Psoas muscle (tissue), 8 donors: ENCODE results near the gene HCAR3. TPM values are rescaled to one million over a fixed set of nuclear protein-coding genes. Genes with fewer than 3 reads are reported as not detected.
"Not testable (repeated sequence)": the region's sequence is repeated elsewhere in the genome, so short reads cannot be mapped to it uniquely, and the experiment has no call there.

Source experiments
- ATAC-seq, 4 donors: fragments of 200-7000 bp; cut with Tn5 transposase; one replicate each; pipeline ENCODE4 v1.9.1; 2020; ENCODE audit warnings: moderate library complexity in 3 of 4, mild to moderate bottlenecking in 2 of 4
- DNase-seq, 2 donors: peaks; one replicate each; pipeline ENCODE4 v3.0.0-alpha.2; 2020
- H3K27ac ChIP-seq: fragments of 200-600 bp; one replicate; pipeline ENCODE4 v1.8.0; 2022
- H3K27me3 ChIP-seq, 3 donors: fragments of 200-600 bp in 1 of 3; one replicate each; pipeline versions ENCODE4 v1.6.1 to v1.8.0; 2013 to 2022; ENCODE audit warnings: low read length in 2 of 3, mild to moderate bottlenecking in 2 of 3, moderate library complexity in 1 of 3; ENCODE audit not compliant: insufficient read depth in 3 of 3
- H3K36me3 ChIP-seq, 2 donors: fragments of 200-600 bp in 1 of 2; one replicate each; pipeline versions ENCODE4 v1.6.1 to v1.8.0; 2013 to 2022; ENCODE audit warnings: low read depth in 1 of 2, mild to moderate bottlenecking in 1 of 2, moderate library complexity in 1 of 2; ENCODE audit not compliant: insufficient read depth in 1 of 2
- H3K4me1 ChIP-seq: fragments of 200-600 bp; one replicate; pipeline ENCODE4 v1.8.0; 2022
- H3K4me3 ChIP-seq: fragments of 200-600 bp; one replicate; pipeline ENCODE4 v1.8.0; 2022; ENCODE audit warnings: mild to moderate bottlenecking
- H3K9me3 ChIP-seq: fragments of 200-600 bp; one replicate; pipeline ENCODE4 v1.8.0; 2022
- WGBS, 3 donors: extraction: QIAGEN DNeasy Blood & Tissue Kit; methylation state at CpG; one replicate each; pipeline versions ENCODE4 v1.1.6 to v1.1.7; 2013; 5-methylcytosine and 5-hydroxymethylcytosine counted together
- intact Hi-C, 2 donors: fragments of 100-400 bp; cut with DNase I; formaldehyde crosslinking; loops; one replicate each; pipeline versions ENCODE4 v1.11.0 to v1.14.2; 2022
- polyA plus RNA-seq, 3 donors: library from polyadenylated mRNA; stranded (reverse); fragments of 200-250 nt; gene quantifications; one replicate each; pipeline ENCODE4 v1.2.3, GENCODE V29; 2013
- total RNA-seq, 4 donors: library from RNA; stranded (reverse); fragmentation: NEBNext Ultra II Directional in 2 of 4; extraction: Animal tissue kit (Norgen Biotek cat#: 25700) in 2 of 4; gene quantifications; one replicate each; pipeline versions ENCODE4 v1.2.1 to v1.2.4, GENCODE V29; 2021 to 2023
- TF ChIP-seq, protein P1 (sequence below): fragments of 200-600 bp; IDR thresholded peaks from one replicate; pipeline ENCODE4 v1.8.0; 2022; ENCODE audit warnings: antibody characterized with exemption
- donor health status: healthy with polysubstance abuse.
- donor health status: DM: no; HTN: no; CAD: no; lungs with moderate emphysema.
- donor health status: Bipolar disorder and iron deficiency.
- donor health status: healthy.
- donor health status: DM: yes; HTN: yes; CAD: no.
- donor health status: DM: no; HTN: no; CAD: no.
- donor health status: DM: no; HTN: no; CAD: no.
- donor health status: DM: yes; HTN: yes; CAD: no.

HCAR3 gene
- total and polyA plus RNA-seq, 7 donors: 0.07 to 0.44 (median 0.13) TPM; not detected in 4

DNA sequence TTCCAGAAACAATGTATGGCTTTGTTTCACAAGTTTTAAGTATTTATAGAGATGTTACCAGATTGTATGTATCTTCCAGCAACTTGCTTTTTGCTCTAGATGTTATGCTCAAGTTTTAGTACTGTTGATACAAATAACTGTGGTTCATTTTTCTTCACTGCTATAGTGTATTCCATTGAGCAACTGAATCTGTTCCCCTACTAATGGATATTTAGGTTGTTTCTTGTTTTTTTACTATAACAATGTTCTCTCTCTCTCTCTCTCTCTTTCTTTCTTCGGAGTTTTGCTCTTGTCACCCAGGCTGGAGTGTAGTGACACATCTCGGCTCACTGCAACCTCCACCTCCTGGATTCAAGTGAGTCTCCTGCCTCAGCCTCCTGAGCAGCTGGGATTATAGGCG, 30.1 kb downstream of the HCAR3 start:
- TF ChIP-seq, protein P1, sequence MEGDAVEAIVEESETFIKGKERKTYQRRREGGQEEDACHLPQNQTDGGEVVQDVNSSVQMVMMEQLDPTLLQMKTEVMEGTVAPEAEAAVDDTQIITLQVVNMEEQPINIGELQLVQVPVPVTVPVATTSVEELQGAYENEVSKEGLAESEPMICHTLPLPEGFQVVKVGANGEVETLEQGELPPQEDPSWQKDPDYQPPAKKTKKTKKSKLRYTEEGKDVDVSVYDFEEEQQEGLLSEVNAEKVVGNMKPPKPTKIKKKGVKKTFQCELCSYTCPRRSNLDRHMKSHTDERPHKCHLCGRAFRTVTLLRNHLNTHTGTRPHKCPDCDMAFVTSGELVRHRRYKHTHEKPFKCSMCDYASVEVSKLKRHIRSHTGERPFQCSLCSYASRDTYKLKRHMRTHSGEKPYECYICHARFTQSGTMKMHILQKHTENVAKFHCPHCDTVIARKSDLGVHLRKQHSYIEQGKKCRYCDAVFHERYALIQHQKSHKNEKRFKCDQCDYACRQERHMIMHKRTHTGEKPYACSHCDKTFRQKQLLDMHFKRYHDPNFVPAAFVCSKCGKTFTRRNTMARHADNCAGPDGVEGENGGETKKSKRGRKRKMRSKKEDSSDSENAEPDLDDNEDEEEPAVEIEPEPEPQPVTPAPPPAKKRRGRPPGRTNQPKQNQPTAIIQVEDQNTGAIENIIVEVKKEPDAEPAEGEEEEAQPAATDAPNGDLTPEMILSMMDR: no peak
- ATAC-seq (no peak), DNase-seq (no peak)
- Histone ChIP-seq H3K27me3 (no peaks in the 10 kb centered on the region), H3K9me3 (no peaks in the 10 kb centered on the region), H3K27ac (no peak overlapping the region), H3K36me3 (no peaks in the 10 kb centered on the region), H3K4me3 (no peak overlapping the region), H3K4me1 (no peaks in the 10 kb centered on the region)
- WGBS, 3 donors: 86 to 97% (median 92%) methylated on average over 3 of the region's 3 CpGs
- intact Hi-C loops: no loop called here

DNA sequence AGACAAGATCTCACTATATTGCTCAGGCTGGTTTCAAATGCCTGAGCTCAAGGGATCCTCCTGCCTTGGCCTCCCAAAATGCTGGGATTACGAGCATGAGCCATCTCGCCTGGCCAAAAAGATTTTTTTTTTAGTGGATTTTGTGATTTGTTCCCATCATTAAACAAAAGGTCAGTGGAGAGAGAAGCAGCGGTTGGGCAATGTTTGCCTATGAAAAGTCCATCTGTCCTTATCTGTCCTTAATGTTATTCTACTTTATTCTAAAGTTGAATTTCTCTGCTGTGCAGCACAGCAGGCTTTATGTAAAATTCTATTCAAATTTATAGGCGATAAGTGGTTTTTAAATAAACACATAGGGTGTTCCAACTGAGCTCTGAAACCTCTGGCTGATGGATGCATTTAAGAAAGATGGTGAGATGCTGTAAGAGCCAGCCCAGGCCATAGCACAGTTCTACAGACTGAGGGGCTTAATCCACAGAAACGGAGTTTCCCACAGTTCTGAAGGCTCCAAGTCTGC, 32.3 kb downstream of the HCAR3 start:
- TF ChIP-seq, protein P1: no peak
- 68 to 75% (median 71%) methylated on average over 5 of the region's 5 CpGs for WGBS, 3 donors
- no peak for DNase-seq
- Histone ChIP-seq H3K4me3 (no peak overlapping the region), H3K27ac (no peak overlapping the region), H3K27me3 (no peaks in the 10 kb centered on the region), H3K36me3 (no peaks in the 10 kb centered on the region), H3K4me1 (no peaks in the 10 kb centered on the region), H3K9me3 (no peaks in the 10 kb centered on the region)
- intact Hi-C loops: no loop called here
- no peak for ATAC-seq

DNA sequence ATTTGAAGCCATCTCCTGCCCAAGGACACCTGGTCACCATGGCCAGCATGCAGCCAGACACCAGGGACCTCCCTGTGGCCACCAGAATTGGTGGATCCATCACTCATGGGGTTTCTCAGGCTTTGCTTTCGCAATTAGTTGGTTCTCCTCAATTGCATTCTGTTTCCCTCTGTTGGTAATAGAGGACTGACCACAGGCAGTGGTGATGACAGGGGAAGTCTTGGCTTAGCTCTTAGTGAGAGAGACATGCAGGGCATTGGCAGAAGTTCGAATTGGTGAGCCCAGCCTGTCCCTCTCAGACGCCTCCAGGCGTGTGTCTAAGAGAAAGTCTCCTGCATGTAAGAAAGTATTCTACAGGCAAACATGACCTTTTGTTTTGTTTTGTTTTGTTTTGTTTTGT, 34.8 kb downstream of the HCAR3 start:
- DNase-seq (no peak), ATAC-seq (no peak)
- no peaks in the 10 kb centered on the region for H3K9me3 ChIP-seq
- 80 to 94% (median 86%) methylated on average over 4 of the region's 4 CpGs for WGBS, 3 donors
- intact Hi-C loops: no loop called here
- H3K36me3 ChIP-seq: no peaks in the 10 kb centered on the region
- H3K27ac ChIP-seq: no peak overlapping the region
- TF ChIP-seq, protein P1: no peak
- no peak overlapping the region for H3K4me3 ChIP-seq
- no peaks in the 10 kb centered on the region for H3K4me1 ChIP-seq
- H3K27me3 ChIP-seq: no peaks in the 10 kb centered on the region

DNA sequence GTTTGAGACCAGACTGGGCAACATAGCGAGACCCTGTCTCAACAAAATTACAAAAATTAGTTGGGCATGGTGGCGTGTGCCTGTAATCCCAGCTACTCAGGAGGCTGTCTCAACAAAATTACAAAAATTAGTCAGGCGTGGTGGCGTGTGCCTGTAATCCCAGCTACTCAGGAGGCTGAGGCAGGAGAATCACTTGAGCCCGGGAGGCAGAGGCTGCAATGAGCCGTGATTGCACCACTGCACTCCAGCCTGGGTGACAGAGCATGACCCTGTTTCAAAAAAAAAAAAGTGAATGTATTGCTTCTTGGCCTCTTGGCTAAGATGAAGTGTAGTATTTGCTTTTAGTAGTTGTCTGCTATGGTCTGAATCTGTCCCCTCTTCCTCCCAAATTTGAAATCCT, 35.6 kb downstream of the HCAR3 start:
- not testable (repeated sequence) for H3K9me3 ChIP-seq, ATAC-seq

DNA sequence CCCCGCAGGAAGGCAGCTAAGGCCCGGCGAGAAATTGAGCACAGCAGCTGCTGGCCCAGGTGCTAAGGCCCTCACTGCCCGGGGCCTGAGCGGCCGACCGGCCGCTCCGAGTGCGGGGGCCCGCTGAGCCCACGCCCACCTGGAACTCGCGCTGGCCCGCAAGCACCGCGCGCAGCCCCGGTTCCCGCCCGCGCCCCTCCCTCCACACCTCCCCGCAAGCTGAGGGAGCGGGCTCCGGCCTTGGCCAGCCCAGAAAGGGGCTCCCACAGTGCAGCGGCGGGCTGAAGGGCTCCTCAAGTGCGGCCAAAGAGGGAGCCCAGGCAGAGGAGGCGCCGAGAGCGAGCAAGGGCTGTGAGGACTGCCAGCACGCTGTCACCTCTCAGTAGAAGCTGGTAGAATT, 39.8 kb downstream of the HCAR3 start:
- H3K4me3 ChIP-seq, ATAC-seq, H3K4me1 ChIP-seq, H3K36me3 ChIP-seq, H3K27ac ChIP-seq, intact Hi-C loops, H3K27me3 ChIP-seq, H3K9me3 ChIP-seq, DNase-seq: not testable (repeated sequence)
- WGBS, 3 donors: 86 to 97% (median 93%) methylated on average over 24 to 32 of the region's 32 CpGs

More for the DNA sequence above, 35.6 kb downstream of the HCAR3 start:
- H3K27ac ChIP-seq, H3K4me1 ChIP-seq, H3K4me3 ChIP-seq, H3K27me3 ChIP-seq, intact Hi-C loops, H3K36me3 ChIP-seq, DNase-seq: not testable (repeated sequence)
- 84 to 90% (median 87%) methylated on average over 6 of the region's 6 CpGs for WGBS, 3 donors

DNA sequence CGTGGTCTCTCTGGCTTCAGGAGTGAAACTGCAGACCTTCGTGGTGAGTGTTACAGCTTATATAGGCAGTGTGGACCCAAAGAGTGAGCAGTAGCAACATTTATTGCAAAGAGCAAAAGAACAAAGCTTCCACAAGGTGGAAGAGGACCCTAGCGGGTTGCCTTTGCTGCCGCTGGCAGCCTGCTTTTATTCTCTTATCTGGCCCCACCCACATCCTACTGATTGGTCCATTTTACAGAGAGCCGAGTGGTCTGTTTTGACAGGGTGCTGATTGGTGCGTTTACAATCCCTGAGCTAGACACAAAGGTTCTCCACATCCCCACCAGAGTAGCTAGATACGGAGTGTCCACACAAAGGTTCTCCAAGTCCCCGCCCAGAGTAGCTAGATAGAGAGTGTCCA, 40.6 kb downstream of the HCAR3 start:
- ATAC-seq, H3K9me3 ChIP-seq, DNase-seq, H3K4me1 ChIP-seq, intact Hi-C loops, H3K4me3 ChIP-seq, H3K27ac ChIP-seq, H3K27me3 ChIP-seq, H3K36me3 ChIP-seq: not testable (repeated sequence)
- WGBS, 3 donors: 82 to 93% (median 85%) methylated on average over 8 of the region's 8 CpGs
